HG02885 (cell line): ENCODE results near the gene GSTM5.
"Not testable (repeated sequence)": the region's sequence is repeated elsewhere in the genome, so short reads cannot be mapped to it uniquely, and the experiment has no call there.

Source experiments
- ATAC-seq: cut with Tn5 transposase; IDR thresholded peaks from one replicate; pipeline ENCODE4 v1.9.1; 2021; ENCODE audit warnings: mild to moderate bottlenecking; ENCODE audit not compliant: unreplicated experiment, poor library complexity

The GSTM5 gene

GRCh38 chr1:109711593-109712320, at the start of gene GSTM5:
GSTM5 (plus strand) TSS chr1:109712251; CDS start chr1:109712313, 62 bp downstream.
- not testable (repeated sequence) for ATAC-seq

GRCh38 chr1:109664671-109665070, 47.4 kb upstream of the GSTM5 start:
- no peak for ATAC-seq

DNA sequence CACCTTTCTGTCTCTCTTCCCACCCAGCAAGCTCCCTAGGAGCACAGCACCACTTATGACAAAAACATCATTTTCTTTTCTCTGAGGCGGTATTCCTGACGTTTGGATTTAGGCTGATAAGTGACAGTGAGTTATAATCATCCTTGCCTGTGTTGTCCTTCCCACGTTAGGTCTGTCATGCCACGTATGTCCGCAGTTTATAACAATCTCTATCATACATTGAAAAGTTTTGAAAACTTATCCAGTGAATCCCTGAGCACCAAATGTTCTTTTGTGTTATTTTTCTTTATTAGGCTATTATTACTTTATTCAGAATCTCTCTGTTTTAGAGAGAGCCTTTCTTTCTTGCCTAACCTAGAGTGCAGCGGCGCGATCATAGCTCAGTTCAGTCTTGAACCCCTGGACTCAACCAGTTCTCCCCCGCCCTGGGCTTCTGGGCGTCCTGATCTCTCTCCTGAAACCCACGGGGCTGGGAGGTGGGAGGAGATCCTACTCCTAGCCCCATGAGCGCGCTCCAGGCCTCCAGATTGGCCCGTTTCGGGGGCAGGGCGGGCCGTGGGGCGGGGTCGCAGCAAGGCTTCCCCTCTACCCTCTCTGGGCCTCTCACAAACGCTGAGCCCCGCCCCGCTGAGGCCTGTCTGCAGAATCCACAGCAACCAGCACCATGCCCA, 44.5 kb upstream of the GSTM5 start, which contains the start of gene GSTM2:
TSS of gene GSTM2 (plus strand) at position 606 of the 671 bp plus-strand sequence. CDS start at position 665, 59 bp downstream.
- ATAC-seq, result peak; percentile 83

- no peak for ATAC-seq
These were observed 43.8 kb upstream of the GSTM5 start for GRCh38 chr1:109668123-109668775.

GRCh38 chr1:109669246-109669948, 42.7 kb upstream of the GSTM5 start:
- no peak for ATAC-seq

DNA sequence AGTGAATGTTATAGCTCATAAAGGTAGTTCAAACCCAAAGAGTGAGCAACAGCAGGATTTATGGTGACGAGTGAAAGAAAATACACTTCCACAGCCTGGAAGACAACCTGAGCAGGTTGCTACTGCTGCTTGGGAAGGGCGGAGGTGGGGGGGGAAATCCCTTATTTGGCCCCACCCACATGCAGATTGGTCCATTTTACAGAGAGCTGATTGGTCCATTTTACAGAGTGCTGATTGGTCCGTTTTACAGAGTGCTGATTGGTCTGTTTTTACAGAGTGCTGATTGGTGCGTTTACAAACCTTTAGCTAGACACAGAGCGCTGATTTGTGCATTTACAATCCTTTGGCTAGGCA, 42.1 kb upstream of the GSTM5 start:
- ATAC-seq, result not testable (repeated sequence)

DNA sequence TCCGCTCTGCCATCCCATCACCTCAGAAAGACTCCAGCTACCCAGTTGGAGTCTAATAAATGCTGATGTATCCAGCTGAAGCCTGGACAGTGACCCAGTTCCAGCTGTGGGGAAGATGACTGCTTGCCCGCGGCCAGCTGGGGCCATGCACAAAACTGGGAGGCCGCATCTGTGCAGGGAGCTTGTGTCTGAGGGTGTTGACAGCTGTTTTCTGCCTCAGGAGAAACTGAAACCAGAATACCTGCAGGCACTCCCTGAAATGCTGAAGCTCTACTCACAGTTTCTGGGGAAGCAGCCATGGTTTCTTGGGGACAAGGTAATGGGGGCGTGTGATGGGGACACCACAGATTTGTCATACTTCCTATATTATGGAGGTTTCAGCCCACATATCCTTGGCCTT, 41.0 kb upstream of the GSTM5 start:
- ATAC-seq, result no peak

DNA sequence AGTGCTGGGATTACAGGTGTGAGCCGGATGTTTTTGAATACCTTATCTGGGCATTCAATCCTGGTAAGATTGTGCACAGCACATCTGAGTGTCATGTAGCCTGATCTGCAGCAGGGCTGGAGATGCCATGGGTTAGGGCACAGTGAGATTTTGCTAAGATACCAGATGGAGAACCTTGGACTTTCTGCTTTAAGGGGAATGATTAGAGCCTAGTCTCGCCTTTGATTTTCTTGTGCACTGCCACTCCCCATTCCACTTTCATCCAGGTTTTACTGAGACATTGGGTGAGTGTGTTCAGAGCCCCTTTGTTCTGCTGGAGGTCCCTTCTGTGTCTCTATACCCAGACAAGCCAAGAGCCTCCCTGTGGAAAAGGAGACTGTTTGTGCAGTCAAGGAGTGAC, 38.2 kb upstream of the GSTM5 start:
- ATAC-seq, result not testable (repeated sequence)

DNA sequence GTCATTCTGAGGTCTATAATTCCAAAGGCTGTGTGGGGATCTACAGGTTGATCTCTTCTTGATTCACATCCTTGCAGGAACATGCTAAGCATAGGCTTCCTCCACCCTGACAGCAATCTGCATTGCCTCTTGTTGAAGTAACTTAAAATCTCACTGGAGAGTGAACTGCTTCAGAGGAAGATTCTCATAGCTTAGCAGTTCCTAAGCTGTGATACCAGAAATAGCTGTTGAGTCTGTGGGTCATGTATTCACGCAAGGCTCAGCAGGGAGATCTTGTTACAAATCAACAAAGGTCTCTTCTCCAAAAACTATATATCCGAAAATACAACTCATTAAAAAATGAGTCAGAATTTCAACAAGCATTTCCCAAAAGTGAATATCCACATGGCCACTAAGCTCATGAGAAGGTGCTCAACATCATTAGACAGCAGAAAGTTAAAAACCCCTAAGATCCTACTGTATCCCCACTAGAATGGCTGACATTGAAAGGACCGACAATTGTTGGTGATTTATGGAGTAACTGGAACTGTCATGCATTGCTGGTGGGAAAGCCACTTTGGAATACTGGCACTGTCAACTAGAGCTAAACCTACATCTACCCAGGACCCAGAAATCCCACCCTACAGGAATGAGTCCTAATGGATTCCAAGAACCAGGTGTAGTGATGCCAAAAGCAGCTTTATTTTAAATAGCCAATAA, 35.2 kb upstream of the GSTM5 start:
- not testable (repeated sequence) for ATAC-seq

- no peak for ATAC-seq
These were observed 34.6 kb upstream of the GSTM5 start for GRCh38 chr1:109677459-109677858.

- not testable (repeated sequence) for ATAC-seq
These were observed 33.4 kb upstream of the GSTM5 start for GRCh38 chr1:109678637-109679036.

DNA sequence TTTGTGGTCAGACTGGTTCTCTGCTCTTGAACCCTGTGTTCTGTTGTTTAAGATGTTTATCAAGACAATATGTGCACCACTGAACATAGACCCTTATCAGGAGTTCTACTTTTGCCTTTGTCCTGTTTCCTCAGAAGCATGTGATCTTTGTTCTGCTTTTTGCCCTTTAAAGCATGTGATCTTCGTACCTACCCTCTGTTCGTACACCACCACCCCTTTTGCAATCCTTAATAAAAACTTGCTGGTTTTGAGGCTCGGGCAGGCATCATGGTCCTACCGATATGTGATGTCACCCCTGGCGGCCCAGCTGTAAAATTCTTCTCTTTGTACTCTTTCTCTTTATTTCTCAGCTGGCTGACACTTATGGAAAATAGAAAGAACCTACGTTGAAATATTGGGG, 27.3 kb upstream of the GSTM5 start:
- ATAC-seq, result not testable (repeated sequence)

- ATAC-seq, result not testable (repeated sequence)
These were observed 26.7 kb upstream of the GSTM5 start for GRCh38 chr1:109685399-109685798.

- ATAC-seq, result not testable (repeated sequence)
These were observed 26.2 kb upstream of the GSTM5 start for GRCh38 chr1:109685890-109686289.

- ATAC-seq, result peak; percentile 3
These were observed 24.9 kb upstream of the GSTM5 start for GRCh38 chr1:109687109-109687508.

DNA sequence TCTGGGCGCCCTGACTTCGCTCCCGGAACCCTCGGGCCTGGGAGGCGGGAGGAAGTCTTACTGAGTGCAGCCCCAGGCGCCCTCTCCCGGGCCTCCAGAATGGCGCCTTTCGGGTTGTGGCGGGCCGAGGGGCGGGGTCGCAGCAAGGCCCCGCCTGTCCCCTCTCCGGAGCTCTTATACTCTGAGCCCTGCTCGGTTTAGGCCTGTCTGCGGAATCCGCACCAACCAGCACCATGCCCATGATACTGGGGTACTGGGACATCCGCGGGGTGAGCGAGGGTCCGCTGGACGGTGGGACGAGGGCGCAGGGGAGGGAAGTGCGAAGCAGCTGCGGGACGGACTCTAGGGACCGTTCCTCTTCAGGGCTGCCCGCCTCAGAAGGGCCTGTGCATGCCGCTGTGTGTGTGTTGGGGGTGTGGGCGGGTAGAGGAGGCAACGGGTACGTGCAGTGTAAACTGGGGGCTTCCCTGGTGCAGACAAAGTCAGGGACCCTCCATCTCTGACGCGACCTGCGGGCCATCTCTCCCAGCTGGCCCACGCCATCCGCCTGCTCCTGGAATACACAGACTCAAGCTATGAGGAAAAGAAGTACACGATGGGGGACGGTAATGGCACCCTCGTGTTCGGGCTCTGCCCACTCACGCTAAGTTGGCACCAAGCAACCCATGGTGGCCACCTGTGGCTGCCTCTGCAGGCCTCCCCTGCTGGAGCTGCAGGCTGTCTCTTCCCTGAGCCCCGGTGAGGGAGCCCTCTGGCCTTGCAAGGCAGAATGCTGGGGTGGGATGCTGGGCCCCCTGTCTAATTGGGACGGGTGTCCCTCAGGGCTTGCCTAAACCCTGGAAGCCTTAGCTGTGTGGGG, 24.2 kb upstream of the GSTM5 start, which contains the start of gene GSTM1:
TSS of gene GSTM1 (plus strand) at position 177 of the 859 bp plus-strand sequence. CDS start at position 234, 57 bp downstream.
- ATAC-seq, result peak; percentile 99

DNA sequence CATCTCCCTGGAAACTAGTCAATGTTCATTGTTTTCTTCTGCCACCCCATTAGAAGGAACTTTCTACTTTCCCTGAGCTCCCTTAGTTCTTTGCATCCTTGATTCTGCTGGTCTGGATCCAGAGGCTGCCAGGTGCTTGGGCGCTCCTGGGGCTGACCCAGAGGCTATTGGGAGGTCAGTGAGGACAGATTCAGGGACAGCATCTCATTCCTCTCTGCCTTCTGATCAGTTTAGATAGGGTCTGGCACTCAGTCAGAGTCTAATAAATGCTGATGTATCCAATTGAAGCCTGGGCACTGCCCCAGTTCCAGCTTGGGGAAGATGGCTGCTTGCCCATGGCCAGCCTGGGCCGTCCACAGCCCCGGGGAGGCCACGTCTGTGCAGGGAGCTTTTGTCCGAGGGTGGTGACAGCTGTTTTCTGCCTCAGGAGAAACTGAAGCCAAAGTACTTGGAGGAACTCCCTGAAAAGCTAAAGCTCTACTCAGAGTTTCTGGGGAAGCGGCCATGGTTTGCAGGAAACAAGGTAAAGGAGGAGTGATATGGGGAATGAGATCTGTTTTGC, 22.1 kb upstream of the GSTM5 start:
- no peak for ATAC-seq

DNA sequence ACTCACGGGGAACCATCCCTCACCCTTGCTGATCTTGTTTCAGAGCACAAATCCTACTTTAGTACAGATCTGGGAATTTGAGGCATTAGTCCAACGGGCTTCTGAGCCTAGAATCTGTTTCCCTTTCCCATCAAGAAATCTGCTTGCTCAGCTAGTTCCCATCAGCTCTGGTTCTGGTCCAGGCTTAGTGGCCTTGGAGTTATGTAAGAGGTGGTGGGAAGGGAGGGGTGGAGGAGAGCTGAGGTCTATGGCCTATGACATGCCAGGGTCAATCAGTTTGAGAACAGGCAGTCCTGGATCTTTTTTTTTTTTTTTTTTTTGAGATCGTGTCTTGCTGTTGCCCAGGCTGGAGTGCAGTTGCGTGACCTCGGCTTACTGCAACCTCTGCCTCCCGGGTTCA, 20.3 kb upstream of the GSTM5 start:
- ATAC-seq, result no peak

- ATAC-seq, result not testable (repeated sequence)
These were observed 17.7 kb upstream of the GSTM5 start for GRCh38 chr1:109694400-109694799.
